ENCODE data around the gene PPFIA3.
A peak's percentile ranks its signal among the peaks of the same experiment; 100 is the strongest.

Gene PPFIA3

GRCh38 chr19:49186108-49186507 lies 66.8 kb downstream of the PPFIA3 start:
- DNase-seq, result no peak

GRCh38 chr19:49188626-49189200 lies 69.4 kb downstream of the PPFIA3 start:
- no peak for DNase-seq

- DNase-seq, result no peak
These were observed 69.9 kb downstream of the PPFIA3 start for GRCh38 chr19:49189259-49189658.

- no peak for DNase-seq
These were observed 71.4 kb downstream of the PPFIA3 start for GRCh38 chr19:49190781-49191180.

- DNase-seq, result no peak
These were observed 74.6 kb downstream of the PPFIA3 start for GRCh38 chr19:49193822-49194394.

- DNase-seq, result peak; percentile 20
These were observed 75.1 kb downstream of the PPFIA3 start for GRCh38 chr19:49194408-49194807.

GRCh38 chr19:49196527-49197240 lies 77.3 kb downstream of the PPFIA3 start:
- peak; percentile 80 for DNase-seq

- no peak for DNase-seq
These were observed 81.0 kb downstream of the PPFIA3 start for GRCh38 chr19:49200238-49200862.
